AG04449 (cell line): ENCODE results near the gene PCDHGA12.
A peak's percentile ranks its signal among the peaks of the same experiment; 100 is the strongest.

Source experiments
- CTCF ChIA-PET: fragments of 350-600 bp; formaldehyde crosslinking; extraction: SDS; loops from one replicate; lab custom pipeline; 2021; ENCODE audit warnings: antibody characterized with exemption; lab: Yijun Ruan, JAX
- POLR2A ChIA-PET: fragments of 400-600, 350-600 bp; formaldehyde crosslinking; extraction: SDS; loops from one replicate; lab custom pipeline; 2020; ENCODE audit warnings: antibody characterized with exemption, inconsistent platforms; lab: Yijun Ruan, JAX
- DNase-seq: peaks from one replicate; pipeline ENCODE4 v3.0.0-alpha.2; 2010; ENCODE audit warnings: low read depth, low spot score
- H3K4me3 ChIP-seq: 2 replicates; pipeline ENCODE4 v1.5.1; 2011; ENCODE audit warnings: low read depth, mild to moderate bottlenecking, control low read depth, low read length
- CTCF ChIP-seq: IDR thresholded peaks from one replicate; pipeline ENCODE4 v1.5.1; 2011; ENCODE audit warnings: mild to moderate bottlenecking, moderate library complexity, low read length, control low read depth, inconsistent platforms; ENCODE audit not compliant: insufficient read depth; ENCODE audit errors: missing control alignments

The PCDHGA12 gene

GRCh38 chr5:141477044-141477575 is 46.8 kb downstream of the PCDHGA12 start:
- no peak for TF ChIP-seq CTCF
- POLR2A ChIA-PET = interaction anchor here (1.0 to 2.2 kb wide), 7 partner anchors 8 to 44 kb away, joined by 3 to 16 read pairs (median 5); partner anchors contain the start of gene PCDHGC4
- CTCF ChIA-PET = interaction anchor here (0.9 to 7.5 kb wide), 20 partner anchors 8 to 142 kb away, joined by 3 to 99 read pairs (median 8); partner anchors contain the start of genes DIAPH1, PCDHGA11, PCDHGA12 and PCDHGC5
- no peak for DNase-seq
- peak overlapping the region; percentile 84 for H3K4me3 ChIP-seq

- ChIA-PET POLR2A (interaction anchor here (1.0 to 1.7 kb wide), 2 partner anchors 31 to 44 kb away, joined by 3 to 8 read pairs; no protein-coding TSS in a partner anchor), CTCF (interaction anchor here (1.0 to 7.5 kb wide), 13 partner anchors 10 to 141 kb away, joined by 3 to 99 read pairs (median 7); partner anchors contain the start of genes DIAPH1, PCDHGA11, PCDHGA12 and PCDHGC5)
- DNase-seq = no peak
- no peak for TF ChIP-seq CTCF
- H3K4me3 ChIP-seq = peak overlapping the region; percentile 84
These were observed 47.5 kb downstream of the PCDHGA12 start for GRCh38 chr5:141477815-141478214.

- no peak for DNase-seq
- CTCF ChIA-PET = interaction anchor here (0.9 to 7.5 kb wide), 17 partner anchors 9 to 140 kb away, joined by 3 to 99 read pairs (median 6); partner anchors contain the start of genes DIAPH1, PCDHGA11, PCDHGA12 and PCDHGC5
- POLR2A ChIA-PET = interaction anchor here (1.0 to 1.7 kb wide), 3 partner anchors 10 to 43 kb away, joined by 3 to 8 read pairs (median 5); partner anchors contain the start of gene PCDHGC5
- H3K4me3 ChIP-seq = peak overlapping the region; percentile 84
- peak; percentile 28 for TF ChIP-seq CTCF
These were observed 48.1 kb downstream of the PCDHGA12 start for GRCh38 chr5:141478321-141478945.

- CTCF ChIA-PET = interaction anchor here (1.5 to 37.5 kb wide), 5 partner anchors 9 to 84 kb away, joined by 4 to 856 read pairs (median 9); partner anchors contain the start of gene PCDHGC5
- peak overlapping the region; percentile 40 for H3K4me3 ChIP-seq
- no peak for DNase-seq
- TF ChIP-seq CTCF = no peak
- POLR2A ChIA-PET = no interaction called here
These were observed 49.5 kb downstream of the PCDHGA12 start for GRCh38 chr5:141479776-141480175.
